Endothelial cell of umbilical vein (primary cell): Measurements from ENCODE around the gene CD1E. TPM values are rescaled to one million over a fixed set of nuclear protein-coding genes. Genes with fewer than 3 reads are reported as not detected.

Source experiments
- Bru-seq: library from RNA; stranded (reverse); fragments of 400-500 nt; gene quantifications from one replicate; lab custom pipeline; 2021; lab: Mats Ljungman, UMichigan
- BruChase-seq, 2 experiments: library from RNA; stranded (reverse); fragments of 400-500 nt; gene quantifications; one replicate each; lab custom pipeline; 2021; lab: Mats Ljungman, UMichigan
- BruUV-seq: library from RNA; stranded (reverse); fragments of 400-500 nt; replicated peaks from 2 replicates; lab custom pipeline; 2021; lab: Mats Ljungman, UMichigan
- CTCF ChIA-PET: fragments of 300-600, 350-600 bp; sonication (Branson Sonifier 250); formaldehyde crosslinking; loops from one replicate; lab custom pipeline; 2021; ENCODE audit warnings: antibody characterized with exemption, inconsistent platforms; lab: Charles Lee
- POLR2A ChIA-PET: fragments of 300-600, 350-600 bp; sonication (Branson Sonifier 250); formaldehyde crosslinking; loops from one replicate; lab custom pipeline; 2021; ENCODE audit warnings: antibody characterized with exemption, inconsistent platforms; lab: Charles Lee
- DNase-seq: peaks from one replicate; pipeline ENCODE4 v3.0.0-alpha.2; 2011; ENCODE audit warnings: low read depth, low spot score
- FAIRE-seq: peaks from 2 replicates; lab custom pipeline; 2011; peaks lifted over from hg19 to GRCh38; lab: Jason Lieb, UNC
- H2AFZ ChIP-seq: 2 replicates; pipeline ENCODE4 v1.6.0; 2012; ENCODE audit warnings: low read depth, low read length, control low read depth, inconsistent platforms
- H3K27ac ChIP-seq: 2 replicates; pipeline ENCODE4 v1.5.1; 2011; ENCODE audit warnings: low read depth, mild to moderate bottlenecking, control low read depth, low read length, moderate library complexity; ENCODE audit not compliant: insufficient read depth
- H3K27me3 ChIP-seq, 2 experiments: 2 replicates each; pipeline versions ENCODE4 v1.6.0 to v1.6.1; 2011; ENCODE audit warnings: low read length in 2 of 2, mixed read lengths in 1 of 2; ENCODE audit not compliant: control insufficient read depth in 2 of 2, insufficient read depth in 2 of 2
- H3K36me3 ChIP-seq, 2 experiments: 2 replicates in 1 of 2; 3 replicates in 1 of 2; pipeline ENCODE4 v1.5.1; 2011; ENCODE audit warnings: low read length in 2 of 2, mild to moderate bottlenecking in 1 of 2, moderate library complexity in 1 of 2; ENCODE audit not compliant: control insufficient read depth in 2 of 2, insufficient read depth in 2 of 2; ENCODE audit errors: extremely low read depth in 1 of 2
- H3K4me1 ChIP-seq: 3 replicates; pipeline ENCODE4 v1.5.1; 2011; ENCODE audit warnings: mild to moderate bottlenecking, low read length; ENCODE audit not compliant: control insufficient read depth, insufficient read depth; ENCODE audit errors: extremely low read depth
- H3K4me2 ChIP-seq: 2 replicates; pipeline ENCODE4 v1.6.1; 2011; ENCODE audit warnings: low read length, control low read depth, mixed read lengths; ENCODE audit not compliant: insufficient read depth
- H3K4me3 ChIP-seq, 3 experiments: fragments of 200-600 bp in 1 of 3; sonication (generic), shearing (Covaris generic) in 1 of 3; replicated peaks in 1 of 3; 2 replicates each; pipeline ENCODE4 v1.5.1; 2011 to 2016; ENCODE audit warnings: control low read depth in 3 of 3, low read length in 3 of 3, mild to moderate bottlenecking in 2 of 3, inconsistent platforms in 1 of 3, low read depth in 1 of 3, moderate library complexity in 1 of 3; ENCODE audit not compliant: insufficient read depth in 1 of 3
- H3K79me2 ChIP-seq: 2 replicates; pipeline ENCODE4 v1.6.0; 2012; ENCODE audit warnings: low read length, inconsistent platforms; ENCODE audit not compliant: control insufficient read depth, insufficient read depth
- H3K9ac ChIP-seq: replicated peaks from 2 replicates; pipeline ENCODE3; 2011; ENCODE audit warnings: low read length, control low read depth; ENCODE audit not compliant: insufficient read depth; ENCODE audit errors: extremely low read depth
- H3K9me1 ChIP-seq: replicated peaks from 3 replicates; pipeline ENCODE4 v1.6.0; 2011; ENCODE audit warnings: mild to moderate bottlenecking, low read length; ENCODE audit not compliant: control insufficient read depth, insufficient read depth; ENCODE audit errors: extremely low read depth
- H3K9me3 ChIP-seq: replicated peaks from 2 replicates; pipeline ENCODE4 v1.5.1; 2012; ENCODE audit warnings: low read length, inconsistent platforms; ENCODE audit not compliant: control insufficient read depth, insufficient read depth
- H4K20me1 ChIP-seq: replicated peaks from 2 replicates; pipeline ENCODE3; 2011; ENCODE audit warnings: mild to moderate bottlenecking, low read length; ENCODE audit not compliant: control insufficient read depth, insufficient read depth; ENCODE audit errors: extremely low read depth
- EZH2 ChIP-seq: IDR thresholded peaks from 2 replicates; pipeline ENCODE4 v1.6.1; 2012; ENCODE audit warnings: borderline replicate concordance, low read depth, mild to moderate bottlenecking, moderate library complexity, low read length, inconsistent platforms; ENCODE audit not compliant: severe bottlenecking
- FOS ChIP-seq: IDR thresholded peaks from 2 replicates; pipeline ENCODE4 v1.6.1; 2011; ENCODE audit warnings: mild to moderate bottlenecking, low read length, moderate library complexity, borderline replicate concordance; ENCODE audit not compliant: insufficient read depth
- GATA2 ChIP-seq: IDR thresholded peaks from 2 replicates; pipeline ENCODE4 v1.7.0; 2011; ENCODE audit warnings: low read depth, mild to moderate bottlenecking, moderate library complexity, mixed read lengths, low read length; ENCODE audit not compliant: insufficient read length, insufficient read depth
- JUN ChIP-seq: IDR thresholded peaks from 2 replicates; pipeline ENCODE4 v1.6.1; 2011; ENCODE audit warnings: borderline replicate concordance, low read depth; ENCODE audit not compliant: insufficient read length, insufficient read depth
- MYC ChIP-seq: IDR thresholded peaks from one replicate; pipeline ENCODE4 v1.6.1; 2011; ENCODE audit warnings: mild to moderate bottlenecking, low read depth, low read length
- POLR2A ChIP-seq: IDR thresholded peaks from 2 replicates; pipeline ENCODE4 v1.6.1; 2012; ENCODE audit warnings: low read depth, mild to moderate bottlenecking, control low read depth, low read length
- POLR2AphosphoS5 ChIP-seq: IDR thresholded peaks from 2 replicates; pipeline ENCODE4 v1.6.1; 2012; ENCODE audit warnings: low read depth, mild to moderate bottlenecking, control low read depth, low read length, moderate library complexity; ENCODE audit not compliant: insufficient read depth
- dilution Hi-C: fragments of 300-500 bp; cut with MboI; formaldehyde crosslinking; loops from one replicate; pipeline ENCODE4 v1.15.0; 2019; ENCODE audit warnings: low sequenced_read_pairs; ENCODE audit not compliant: extremely low pct_ligation_motif_present
- intact Hi-C: fragments of 100-400 bp; cut with micrococcal nuclease; formaldehyde crosslinking; loops from one replicate; pipeline ENCODE4 v1.10.0; 2022
- long read RNA-seq: library from polyadenylated mRNA; stranded (forward); transcript quantifications from one replicate; pipeline ENCODE4 v2.0.0, GENCODE V29; 2021
- polyA minus RNA-seq, 3 experiments: library from RNA; depleted of rRNA, polyadenylated mRNA; stranded (reverse); fragments of >200 nt; gene quantifications; 1 replicate in 1 of 3; 2 replicates in 2 of 3; pipeline ENCODE4 v1.2.3, GENCODE V29; 2011
- polyA plus RNA-seq, 4 experiments: library from polyadenylated mRNA; depleted of rRNA in 3 of 4; stranded (reverse) in 3 of 4; unstranded in 1 of 4; fragments of >200 nt; gene quantifications; 2 replicates each; pipeline versions ENCODE4 v1.2.1 to v1.2.3, GENCODE V29; 2011 to 2012; ENCODE audit warnings: missing spikeins in 1 of 4
- total RNA-seq: library from RNA; stranded (reverse); gene quantifications from 2 replicates; pipeline ENCODE4 v1.2.3, GENCODE V29; 2021
- TF ChIP-seq, protein P1 (sequence below), 2 donors: IDR thresholded peaks; 1 replicate in 1 of 2; 2 replicates in 1 of 2; pipeline ENCODE4 v1.5.1; 2011; ENCODE audit warnings: low read length in 2 of 2, mild to moderate bottlenecking in 2 of 2, moderate library complexity in 2 of 2, control low read depth in 1 of 2, inconsistent platforms in 1 of 2, low read depth in 1 of 2; ENCODE audit not compliant: insufficient read depth in 1 of 2; ENCODE audit errors: extremely low read depth in 1 of 2
- TF ChIP-seq, protein P2 (sequence below): IDR thresholded peaks from 2 replicates; pipeline ENCODE4 v1.6.1; 2011; ENCODE audit not compliant: insufficient read depth, insufficient read length

Gene CD1E
- not detected in 2 replicates for total RNA-seq
- not detected in 2 replicates for polyA plus RNA-seq
- not detected in 2 replicates for polyA plus RNA-seq (2011; cell fraction: cytosol; rRNA removed)
- polyA plus RNA-seq (2011; cell fraction: nucleus; rRNA removed), result not detected in 2 replicates
- not detected in 2 replicates for polyA plus RNA-seq (2012)
- polyA minus RNA-seq, result not detected in 2 replicates
- polyA minus RNA-seq (2011; cell fraction: cytosol; rRNA and poly(A)+ RNA removed), result not detected
- polyA minus RNA-seq (2011; cell fraction: nucleus; rRNA and poly(A)+ RNA removed), result not detected in 2 replicates
- Bru-seq, nascent RNA, result not detected
- BruChase-seq, experiment 1, labeled RNA remaining after a 6-hour chase, result not detected
- not detected for BruChase-seq, experiment 2, labeled RNA remaining after a 2-hour chase
- long read RNA-seq, result 0 reads

DNA sequence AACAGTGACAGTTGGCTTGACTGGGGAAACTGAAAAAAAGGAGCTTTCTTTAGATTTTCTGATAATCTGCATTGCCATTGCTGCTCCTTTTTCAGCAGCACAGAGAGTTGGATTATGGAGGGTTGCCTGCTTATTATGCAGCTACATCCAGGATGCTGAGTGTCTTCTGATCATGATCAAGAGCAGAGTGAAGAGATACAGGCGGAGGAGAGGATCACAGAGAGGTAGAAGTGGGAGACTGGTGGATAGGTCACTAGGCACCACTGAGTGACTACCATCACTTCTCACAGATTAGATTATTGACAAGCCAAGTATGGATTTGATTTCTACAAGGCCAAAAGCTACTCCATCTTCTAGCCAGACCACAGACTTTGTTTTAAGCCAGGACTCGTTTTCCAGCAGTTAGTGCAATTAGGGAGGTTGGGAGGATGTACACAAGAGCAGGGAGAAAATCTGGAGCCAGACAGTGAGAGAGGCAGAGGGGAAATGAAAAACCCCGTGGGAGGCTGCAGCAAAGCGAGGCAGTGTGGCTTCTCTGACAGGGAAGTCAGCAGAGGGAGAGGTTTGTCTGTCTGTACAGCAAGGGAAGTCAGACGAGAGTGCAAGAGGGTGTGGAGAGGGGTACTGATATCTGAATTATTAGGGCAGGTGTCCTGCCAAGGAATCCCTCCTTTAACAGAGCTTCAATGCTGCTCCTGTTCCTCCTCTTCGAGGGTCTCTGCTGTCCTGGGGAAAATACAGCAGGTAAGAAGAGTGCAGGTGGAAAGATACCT is at the start of gene CD1E:
TSS of gene CD1E (plus strand) at position 592 of the 773 bp plus-strand sequence. CDS start at position 687, 95 bp downstream.
- Histone ChIP-seq H3K9ac (no peak within 1 kb of the TSS), H3K27ac (no peak within 1 kb of the TSS), H3K36me3 (no peaks in the 10 kb centered on the region), H3K27me3 (no peaks in the 10 kb centered on the region), H3K9me1 (no peaks in the 10 kb centered on the region), H3K4me3 (no peak within 1 kb of the TSS), H3K4me2 (no peak within 1 kb of the TSS), H4K20me1 (no peaks in the 10 kb centered on the region), H3K79me2 (no peaks in the 10 kb centered on the region), H2AFZ (no peak within 1 kb of the TSS), H3K4me1 (no peaks in the 10 kb centered on the region), H3K9me3 (no peaks in the 10 kb centered on the region)
- intact Hi-C loops (no loop called here), dilution Hi-C loops (no loop called here)
- DNase-seq (no peak), FAIRE-seq (no peak)
- no TSS peak for BruUV-seq
- POLR2A ChIA-PET, result no interaction called here
- CTCF ChIA-PET, result no interaction called here
- TF ChIP-seq, protein P1, sequence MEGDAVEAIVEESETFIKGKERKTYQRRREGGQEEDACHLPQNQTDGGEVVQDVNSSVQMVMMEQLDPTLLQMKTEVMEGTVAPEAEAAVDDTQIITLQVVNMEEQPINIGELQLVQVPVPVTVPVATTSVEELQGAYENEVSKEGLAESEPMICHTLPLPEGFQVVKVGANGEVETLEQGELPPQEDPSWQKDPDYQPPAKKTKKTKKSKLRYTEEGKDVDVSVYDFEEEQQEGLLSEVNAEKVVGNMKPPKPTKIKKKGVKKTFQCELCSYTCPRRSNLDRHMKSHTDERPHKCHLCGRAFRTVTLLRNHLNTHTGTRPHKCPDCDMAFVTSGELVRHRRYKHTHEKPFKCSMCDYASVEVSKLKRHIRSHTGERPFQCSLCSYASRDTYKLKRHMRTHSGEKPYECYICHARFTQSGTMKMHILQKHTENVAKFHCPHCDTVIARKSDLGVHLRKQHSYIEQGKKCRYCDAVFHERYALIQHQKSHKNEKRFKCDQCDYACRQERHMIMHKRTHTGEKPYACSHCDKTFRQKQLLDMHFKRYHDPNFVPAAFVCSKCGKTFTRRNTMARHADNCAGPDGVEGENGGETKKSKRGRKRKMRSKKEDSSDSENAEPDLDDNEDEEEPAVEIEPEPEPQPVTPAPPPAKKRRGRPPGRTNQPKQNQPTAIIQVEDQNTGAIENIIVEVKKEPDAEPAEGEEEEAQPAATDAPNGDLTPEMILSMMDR (IDR thresholded peaks at IDR 0.05; ENCODE audit: extremely low read depth in 1 of 2, insufficient read depth in 1 of 2, low read depth in 1 of 2, low read length in 2 of 2), result no peak
- TF ChIP-seq JUN (no peak), GATA2 (no peak), MYC (no peak), FOS (no peak), POLR2AphosphoS5 (no peak), POLR2A (no peak), EZH2 (no peak)
- TF ChIP-seq, protein P2, sequence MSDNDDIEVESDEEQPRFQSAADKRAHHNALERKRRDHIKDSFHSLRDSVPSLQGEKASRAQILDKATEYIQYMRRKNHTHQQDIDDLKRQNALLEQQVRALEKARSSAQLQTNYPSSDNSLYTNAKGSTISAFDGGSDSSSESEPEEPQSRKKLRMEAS, result no peak
